Measurements from ENCODE around the gene SRPX.

Gene SRPX

GRCh38 chrX:38206542-38206941 is 14.1 kb downstream of the SRPX start:
- H3K79me2 ChIP-seq (ENCODE audit: insufficient read depth, low read length): no peaks in the 10 kb centered on the region
- no peak overlapping the region for H3K27ac ChIP-seq (ENCODE audit: low read depth, low read length)

GRCh38 chrX:38206036-38206435 is 14.6 kb downstream of the SRPX start:
- TF ChIP-seq CTCF (IDR thresholded peaks at IDR 0.05; ENCODE audit: insufficient read depth, low read length, poor library complexity, severe bottlenecking) (no peak), EZH2phosphoT487 (conservative IDR thresholded peaks at IDR 0.05; ENCODE audit: low read length) (no peak)
- Histone ChIP-seq H3K9ac (ENCODE audit: low read length) (no peak overlapping the region), H3F3A (ENCODE audit: insufficient read depth) (no peaks in the 10 kb centered on the region), H3K79me2 (ENCODE audit: insufficient read depth, low read length) (no peaks in the 10 kb centered on the region), H3K36me3 (ENCODE audit: low read length) (no peaks in the 10 kb centered on the region), H3K4me2 (ENCODE audit: low read depth, low read length, poor library complexity, severe bottlenecking) (no peak overlapping the region), H3K9me2 (replicated peaks; ENCODE audit: insufficient read depth, low read length) (no peaks in the 10 kb centered on the region), H3K9me3 (ENCODE audit: insufficient read depth, low read length) (no peaks in the 10 kb centered on the region), H3K27me3 (ENCODE audit: low read length) (no peaks in the 10 kb centered on the region), H2AFZ (ENCODE audit: low read depth, low read length, severe bottlenecking) (no peak overlapping the region), H3K4me3 (ENCODE audit: insufficient read depth, low read length, poor library complexity, severe bottlenecking) (no peak overlapping the region), H3K27ac (ENCODE audit: low read depth, low read length) (no peak overlapping the region), H4K20me1 (ENCODE audit: low read depth, low read length) (no peaks in the 10 kb centered on the region)

More at GRCh38 chrX:38206542-38206941, 14.1 kb downstream of the SRPX start:
- Histone ChIP-seq H3K4me2 (ENCODE audit: low read depth, low read length, poor library complexity, severe bottlenecking) (no peak overlapping the region), H4K20me1 (ENCODE audit: low read depth, low read length) (no peaks in the 10 kb centered on the region), H3K4me3 (ENCODE audit: insufficient read depth, low read length, poor library complexity, severe bottlenecking) (no peak overlapping the region), H3K9me2 (replicated peaks; ENCODE audit: insufficient read depth, low read length) (no peaks in the 10 kb centered on the region), H3K27me3 (ENCODE audit: low read length) (no peaks in the 10 kb centered on the region), H3K36me3 (ENCODE audit: low read length) (no peaks in the 10 kb centered on the region), H3F3A (ENCODE audit: insufficient read depth) (no peaks in the 10 kb centered on the region), H2AFZ (ENCODE audit: low read depth, low read length, severe bottlenecking) (no peak overlapping the region), H3K9ac (ENCODE audit: low read length) (no peak overlapping the region), H3K9me3 (ENCODE audit: insufficient read depth, low read length) (no peaks in the 10 kb centered on the region)
- no peak for TF ChIP-seq CTCF (IDR thresholded peaks at IDR 0.05; ENCODE audit: insufficient read depth, low read length, poor library complexity, severe bottlenecking)
- no peak for TF ChIP-seq EZH2phosphoT487 (conservative IDR thresholded peaks at IDR 0.05; ENCODE audit: low read length)

- Histone ChIP-seq H3K9me3 (ENCODE audit: insufficient read depth, low read length) (no peaks in the 10 kb centered on the region), H3K36me3 (ENCODE audit: low read length) (no peaks in the 10 kb centered on the region), H3K9ac (ENCODE audit: low read length) (no peak overlapping the region; the same call in 1 of the 2 replicates), H4K20me1 (ENCODE audit: low read depth, low read length) (no peaks in the 10 kb centered on the region), H3K79me2 (ENCODE audit: insufficient read depth, low read length) (no peaks in the 10 kb centered on the region), H3K27me3 (ENCODE audit: low read length) (no peaks in the 10 kb centered on the region), H3K9me2 (replicated peaks; ENCODE audit: insufficient read depth, low read length) (no peaks in the 10 kb centered on the region), H3K27ac (ENCODE audit: low read depth, low read length) (peak overlapping the region; percentile 61), H3F3A (ENCODE audit: insufficient read depth) (no peaks in the 10 kb centered on the region), H3K4me2 (ENCODE audit: low read depth, low read length, poor library complexity, severe bottlenecking) (peak overlapping the region; percentile 25), H3K4me3 (ENCODE audit: insufficient read depth, low read length, poor library complexity, severe bottlenecking) (no peak overlapping the region), H2AFZ (ENCODE audit: low read depth, low read length, severe bottlenecking) (no peak overlapping the region)
- TF ChIP-seq CTCF (IDR thresholded peaks at IDR 0.05; ENCODE audit: insufficient read depth, low read length, poor library complexity, severe bottlenecking) (no peak), EZH2phosphoT487 (conservative IDR thresholded peaks at IDR 0.05; ENCODE audit: low read length) (no peak)
Measured at GRCh38 chrX:38205039-38205438, 15.6 kb downstream of the SRPX start.
